Measurements from ENCODE around the gene ISLR.

The ISLR gene

GRCh38 chr15:74173380-74174218 is at the start of gene ISLR:
TSS of gene ISLR (plus strand) at chr15:74173710. CDS start at chr15:74174859, 1,149 bp downstream.
- DNase-seq (ENCODE audit: low spot score): no peak

GRCh38 chr15:74124196-74124595 is 49.3 kb upstream of the ISLR start:
- DNase-seq (ENCODE audit: low spot score): no peak

DNA sequence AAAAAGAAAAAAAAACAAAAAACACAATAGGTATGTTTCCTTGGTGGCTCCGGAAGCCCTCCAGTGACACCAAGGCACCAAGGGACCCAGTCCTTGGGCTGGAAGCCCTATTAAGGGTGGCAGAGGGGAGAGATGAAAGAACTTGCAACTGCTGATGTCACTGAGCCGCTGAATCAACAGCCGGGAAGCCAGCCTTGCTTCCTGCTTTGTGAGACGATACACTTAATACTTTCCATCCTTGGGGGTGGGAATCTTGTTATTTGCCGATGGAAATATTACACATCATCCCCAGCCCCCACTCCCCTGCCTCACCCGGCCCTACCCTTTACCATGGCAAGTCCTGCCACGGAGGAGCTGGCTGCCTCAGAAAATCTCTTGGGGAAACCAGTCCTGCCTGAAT is 48.8 kb upstream of the ISLR start:
- DNase-seq (ENCODE audit: low spot score): no peak

DNA sequence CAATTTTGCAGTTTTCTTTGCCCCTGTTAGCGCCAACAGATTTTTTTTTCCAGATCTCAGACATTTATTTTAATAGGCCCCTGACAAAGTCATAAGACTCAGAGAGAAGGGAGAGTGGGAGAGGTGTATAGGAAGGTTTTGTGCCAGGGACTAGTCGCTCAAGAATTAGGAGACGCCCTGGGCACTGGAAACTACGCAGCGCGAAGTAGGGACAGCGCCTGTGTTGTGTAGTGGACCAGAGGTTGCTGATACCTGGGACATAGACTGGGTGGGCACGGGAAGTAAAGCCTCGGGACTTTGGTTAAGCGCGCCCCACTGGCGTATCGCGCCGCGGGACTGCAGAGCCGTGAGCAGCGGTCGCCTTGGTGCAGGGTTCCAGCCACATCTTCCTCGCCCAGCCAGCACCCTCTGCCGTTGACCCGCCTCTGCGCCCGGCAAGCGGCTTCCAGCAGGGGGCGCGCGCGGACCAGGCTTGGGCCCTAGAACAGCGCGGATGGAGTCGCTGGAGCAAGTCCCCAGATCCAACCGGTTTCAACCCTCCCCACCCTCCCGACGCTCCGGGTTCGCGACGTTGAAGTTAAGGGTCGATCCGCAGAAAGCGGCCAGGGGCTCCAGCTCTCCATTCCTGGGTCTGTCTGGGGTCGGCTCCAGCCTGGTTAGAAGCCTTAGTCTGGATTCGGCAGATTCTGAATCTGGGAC is 46.1 kb upstream of the ISLR start:
- DNase-seq (ENCODE audit: low spot score): peak; percentile 75

- DNase-seq (ENCODE audit: low spot score): no peak
These were observed 45.3 kb upstream of the ISLR start for GRCh38 chr15:74127954-74128784.

GRCh38 chr15:74128785-74129585 is 44.5 kb upstream of the ISLR start:
- no peak for DNase-seq (ENCODE audit: low spot score)

DNA sequence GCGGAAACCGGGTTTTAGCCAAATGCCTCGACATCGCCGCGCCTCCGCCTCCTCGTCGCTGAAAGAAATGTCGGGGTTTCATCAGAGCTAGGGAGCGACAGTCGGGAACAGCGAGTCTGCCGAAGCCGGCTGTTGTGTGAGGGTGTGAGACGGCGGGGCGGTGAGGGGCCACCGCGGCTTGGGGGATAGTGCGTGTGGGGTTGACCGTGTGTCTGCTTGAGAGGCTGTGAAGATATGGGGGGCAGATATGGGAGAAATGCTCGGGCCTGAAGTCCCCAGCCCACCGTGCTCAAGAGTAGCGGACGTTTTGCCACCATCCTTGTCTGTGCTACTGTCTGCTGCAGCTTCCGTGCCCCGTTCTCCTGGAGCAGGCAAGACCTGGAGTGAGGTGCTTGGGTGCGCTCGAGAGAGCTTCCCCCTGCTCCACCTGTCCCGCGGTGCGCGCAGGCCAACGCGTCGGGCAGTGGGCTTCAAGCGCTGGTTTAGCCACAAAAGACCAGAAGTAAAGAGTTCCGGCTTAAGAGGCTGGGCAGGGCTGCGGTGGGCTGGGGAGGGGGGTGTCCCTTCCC is 43.8 kb upstream of the ISLR start:
- no peak for DNase-seq (ENCODE audit: low spot score)

GRCh38 chr15:74130155-74130848 is 43.2 kb upstream of the ISLR start, which contains the start of gene ISLR2:
TSS of gene ISLR2 (plus strand) at chr15:74130586. CDS start at chr15:74132755, 2,169 bp downstream.
- DNase-seq (ENCODE audit: low spot score): peak; percentile 52

- DNase-seq (ENCODE audit: low spot score): no peak
These were observed 42.5 kb upstream of the ISLR start for GRCh38 chr15:74130849-74131627.

- no peak for DNase-seq (ENCODE audit: low spot score)
These were observed 41.7 kb upstream of the ISLR start for GRCh38 chr15:74131628-74132413.

DNA sequence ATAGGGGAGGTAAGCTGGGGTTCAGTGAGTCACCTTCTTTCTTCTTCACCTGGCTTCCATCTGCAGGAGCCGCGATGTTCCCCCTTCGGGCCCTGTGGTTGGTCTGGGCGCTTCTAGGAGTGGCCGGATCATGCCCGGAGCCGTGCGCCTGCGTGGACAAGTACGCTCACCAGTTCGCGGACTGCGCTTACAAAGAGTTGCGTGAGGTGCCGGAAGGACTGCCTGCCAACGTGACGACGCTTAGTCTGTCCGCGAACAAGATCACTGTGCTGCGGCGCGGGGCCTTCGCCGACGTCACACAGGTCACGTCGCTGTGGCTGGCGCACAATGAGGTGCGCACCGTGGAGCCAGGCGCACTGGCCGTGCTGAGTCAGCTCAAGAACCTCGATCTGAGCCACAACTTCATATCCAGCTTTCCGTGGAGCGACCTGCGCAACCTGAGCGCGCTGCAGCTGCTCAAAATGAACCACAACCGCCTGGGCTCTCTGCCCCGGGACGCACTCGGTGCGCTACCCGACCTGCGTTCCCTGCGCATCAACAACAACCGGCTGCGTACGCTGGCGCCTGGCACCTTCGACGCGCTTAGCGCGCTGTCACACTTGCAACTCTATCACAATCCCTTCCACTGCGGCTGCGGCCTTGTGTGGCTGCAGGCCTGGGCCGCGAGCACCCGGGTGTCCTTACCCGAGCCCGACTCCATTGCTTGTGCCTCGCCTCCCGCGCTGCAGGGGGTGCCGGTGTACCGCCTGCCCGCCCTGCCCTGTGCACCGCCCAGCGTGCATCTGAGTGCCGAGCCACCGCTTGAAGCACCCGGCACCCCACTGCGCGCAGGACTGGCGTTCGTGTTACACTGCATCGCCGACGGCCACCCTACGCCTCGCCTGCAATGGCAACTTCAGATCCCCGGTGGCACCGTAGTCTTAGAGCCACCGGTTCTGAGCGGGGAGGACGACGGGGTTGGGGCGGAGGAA is 40.5 kb upstream of the ISLR start:
- no peak for DNase-seq (ENCODE audit: low spot score)

GRCh38 chr15:74133694-74134386 is 39.7 kb upstream of the ISLR start:
- no peak for DNase-seq (ENCODE audit: low spot score)

DNA sequence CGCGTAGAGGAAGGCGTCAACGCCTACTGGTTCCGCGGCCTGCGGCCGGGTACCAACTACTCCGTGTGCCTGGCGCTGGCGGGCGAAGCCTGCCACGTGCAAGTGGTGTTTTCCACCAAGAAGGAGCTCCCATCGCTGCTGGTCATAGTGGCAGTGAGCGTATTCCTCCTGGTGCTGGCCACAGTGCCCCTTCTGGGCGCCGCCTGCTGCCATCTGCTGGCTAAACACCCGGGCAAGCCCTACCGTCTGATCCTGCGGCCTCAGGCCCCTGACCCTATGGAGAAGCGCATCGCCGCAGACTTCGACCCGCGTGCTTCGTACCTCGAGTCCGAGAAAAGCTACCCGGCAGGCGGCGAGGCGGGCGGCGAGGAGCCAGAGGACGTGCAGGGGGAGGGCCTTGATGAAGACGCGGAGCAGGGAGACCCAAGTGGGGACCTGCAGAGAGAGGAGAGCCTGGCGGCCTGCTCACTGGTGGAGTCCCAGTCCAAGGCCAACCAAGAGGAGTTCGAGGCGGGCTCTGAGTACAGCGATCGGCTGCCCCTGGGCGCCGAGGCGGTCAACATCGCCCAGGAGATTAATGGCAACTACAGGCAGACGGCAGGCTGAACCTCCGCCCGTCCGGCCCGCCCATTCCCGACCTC is 39.0 kb upstream of the ISLR start:
- DNase-seq (ENCODE audit: low spot score): no peak

- DNase-seq (ENCODE audit: low spot score): no peak
These were observed 38.4 kb upstream of the ISLR start for GRCh38 chr15:74135041-74135565.

- DNase-seq (ENCODE audit: low spot score): no peak
These were observed 37.0 kb upstream of the ISLR start for GRCh38 chr15:74136540-74136813.

DNA sequence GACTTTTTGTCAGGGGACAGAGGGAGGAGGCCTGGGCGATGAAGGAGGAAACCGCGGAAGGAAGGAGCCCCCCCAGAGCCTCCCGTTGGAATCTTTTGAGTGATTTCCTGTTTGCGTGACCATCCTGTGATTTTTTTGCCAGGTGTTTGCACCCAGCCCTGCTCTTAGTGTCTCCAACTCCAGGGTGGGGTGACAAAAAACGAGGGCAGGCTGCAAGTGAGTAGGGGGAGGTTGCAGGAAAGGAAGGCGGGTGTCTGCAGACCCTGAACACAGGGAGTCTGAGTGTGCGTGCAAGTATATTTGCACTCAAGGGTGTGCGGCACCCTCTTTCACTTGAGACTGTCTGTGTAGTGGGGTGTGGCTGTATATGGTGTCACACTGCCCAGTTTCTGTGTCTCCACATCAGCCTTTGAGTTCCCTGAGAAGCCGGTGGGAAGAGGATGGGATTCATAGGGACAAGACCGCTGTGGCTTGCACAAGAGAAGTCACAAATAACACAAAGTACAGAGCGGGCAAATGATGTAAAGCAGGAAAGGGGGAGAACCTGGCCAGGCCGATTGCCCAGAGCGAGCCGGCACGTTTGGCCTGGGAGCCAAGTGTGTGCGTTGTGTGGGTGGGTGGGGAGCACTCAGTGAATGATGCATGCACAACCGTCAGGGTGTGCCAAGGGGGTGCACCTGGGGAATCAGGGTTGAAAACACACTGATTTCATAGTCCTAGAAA is 36.5 kb upstream of the ISLR start:
- DNase-seq (ENCODE audit: low spot score): no peak
